K562 (cell line): Measurements from ENCODE around the gene MAP2K7. TPM values are rescaled to one million over a fixed set of nuclear protein-coding genes. Genes with fewer than 3 reads are reported as not detected.

Experiments used
- ARID1B ChIP-seq: fragments of 450-650 bp; IDR thresholded peaks from 2 replicates; pipeline ENCODE4 v1.6.1; 2016; ENCODE audit warnings: antibody characterized with exemption, mild to moderate bottlenecking, inconsistent platforms
- ARID4B ChIP-seq: sonication (generic); formaldehyde crosslinking; IDR thresholded peaks from 2 replicates; pipeline ENCODE4 v1.8.0; 2022; ENCODE audit warnings: mild to moderate bottlenecking, missing genetic modification reagents
- BCL6 ChIP-seq: fragments of 250-450 bp; sonication (Bioruptor Pico); IDR thresholded peaks from 2 replicates; pipeline ENCODE4 v1.4.0; 2020
- BRD4 ChIP-seq: fragments of 200-600 bp; sonication (generic); IDR thresholded peaks from 2 replicates; pipeline ENCODE4 v1.6.1; 2017; ENCODE audit warnings: inconsistent platforms
- E4F1 ChIP-seq: fragments of 250-450 bp; sonication (Bioruptor Pico); IDR thresholded peaks from 2 replicates; pipeline ENCODE4 v1.5.0; 2021; ENCODE audit warnings: mild to moderate bottlenecking, borderline replicate concordance
- ELF2 ChIP-seq: fragments of 250-450 bp; sonication (Bioruptor Pico); IDR thresholded peaks from 2 replicates; pipeline ENCODE4 v1.5.0; 2021; ENCODE audit warnings: mild to moderate bottlenecking
- ETS1 ChIP-seq: conservative IDR thresholded peaks from 2 replicates; pipeline ENCODE4 v1.6.1; 2011; ENCODE audit warnings: low read depth, mild to moderate bottlenecking, low read length; ENCODE audit not compliant: control insufficient read depth
- FOXA1 ChIP-seq: fragments of 450-650 bp; IDR thresholded peaks from 2 replicates; pipeline ENCODE4 v1.6.1; 2016; ENCODE audit warnings: mild to moderate bottlenecking, borderline replicate concordance
- HIVEP1 ChIP-seq: fragments of 250-450 bp; sonication (Bioruptor Pico); IDR thresholded peaks from 2 replicates; pipeline ENCODE4 v1.4.0; 2020; ENCODE audit warnings: mild to moderate bottlenecking
- KAT8 ChIP-seq: fragments of 450-650 bp; IDR thresholded peaks from 2 replicates; pipeline ENCODE4 v1.6.1; 2016; ENCODE audit warnings: low read depth, mild to moderate bottlenecking
- MCM7 ChIP-seq, 2 experiments: fragments of 450-650 bp; IDR thresholded peaks; 2 replicates each; pipeline ENCODE4 v1.6.1; 2016 to 2018
- MTA1 ChIP-seq: fragments of 450-650 bp; IDR thresholded peaks from 2 replicates; pipeline ENCODE4 v1.6.1; 2017; ENCODE audit warnings: borderline replicate concordance
- NONO ChIP-seq, 2 experiments: fragments of 200-400 bp in 1 of 2; fragments of 450-650 bp in 1 of 2; formaldehyde crosslinking in 1 of 2; IDR thresholded peaks; 2 replicates each; pipeline ENCODE4 v1.6.1; 2017; ENCODE audit warnings: low read depth in 2 of 2, mild to moderate bottlenecking in 2 of 2, moderate library complexity in 2 of 2, low read length in 1 of 2
- POLR2A ChIP-seq: fragments of 450-650 bp; conservative IDR thresholded peaks from 2 replicates; pipeline ENCODE4 v1.6.1; 2016
- POLR2H ChIP-seq: IDR thresholded peaks from 2 replicates; pipeline ENCODE4 v1.6.1; 2016; ENCODE audit warnings: missing genetic modification characterization, low read depth, mild to moderate bottlenecking, control low read depth, missing compliant biosample characterization, moderate library complexity
- POLR3G ChIP-seq: IDR thresholded peaks from 2 replicates; pipeline ENCODE4 v1.6.1; 2011; ENCODE audit not compliant: insufficient read length, insufficient replicate concordance; ENCODE audit errors: extremely low read depth
- SETDB1 ChIP-seq: IDR thresholded peaks from one replicate; pipeline ENCODE4 v1.6.1; 2012; ENCODE audit warnings: low read length, control low read depth, inconsistent platforms
- SNRNP70 ChIP-seq: fragments of 200-400 bp; formaldehyde crosslinking; optimal IDR thresholded peaks from 2 replicates; pipeline ENCODE3; 2017; ENCODE audit warnings: low read depth, low read length
- SRF ChIP-seq, 2 experiments: fragments of 250-450, 450-650 bp in 1 of 2; sonication (Bioruptor Pico) in 1 of 2; sonication (generic) in 1 of 2; formaldehyde crosslinking; IDR thresholded peaks; 2 replicates each; pipeline versions ENCODE4 v1.5.0 to v1.5.1; 2020 to 2022; ENCODE audit warnings: mild to moderate bottlenecking in 1 of 2, missing genetic modification reagents in 1 of 2
- ZBTB1 ChIP-seq: sonication (generic); formaldehyde crosslinking; IDR thresholded peaks from 2 replicates; pipeline ENCODE4 v1.8.1; 2023; ENCODE audit warnings: missing genetic modification reagents, low read depth, mild to moderate bottlenecking, borderline replicate concordance
- ZNF507 ChIP-seq: conservative IDR thresholded peaks from 2 replicates; pipeline ENCODE4 v1.6.1; 2017; ENCODE audit warnings: missing genetic modification characterization, missing compliant biosample characterization
- ZNF511 ChIP-seq: sonication (generic); formaldehyde crosslinking; IDR thresholded peaks from 2 replicates; pipeline ENCODE4 v1.8.0; 2022; ENCODE audit warnings: mild to moderate bottlenecking, missing genetic modification reagents
- ZNF551 ChIP-seq: fragments of 250-450 bp; sonication (Bioruptor Pico); IDR thresholded peaks from 2 replicates; pipeline ENCODE4 v1.5.0; 2021; ENCODE audit warnings: mild to moderate bottlenecking, moderate library complexity
- polyA plus RNA-seq, 8 experiments: library from polyadenylated mRNA; depleted of rRNA in 4 of 8; stranded (reverse) in 5 of 8; unstranded in 3 of 8; fragments of >200 nt; fragmentation: Nextera tagmentation in 2 of 8; fragmentation: Illumina TruSeq in 1 of 8; extraction: Ambion mirVana in 2 of 8; extraction: Trizol in 1 of 8; gene quantifications; 2 replicates each; pipeline versions ENCODE4 v1.2.1 to v1.2.3, GENCODE V29; 2011 to 2014; ENCODE audit warnings: inconsistent platforms in 1 of 8, missing spikeins in 1 of 8
- total RNA-seq, 7 experiments: library from RNA; depleted of rRNA in 6 of 7; stranded (reverse); fragments of >200 nt in 6 of 7; fragmentation: Illumina TruSeq in 2 of 7; extraction: Trizol in 2 of 7; gene quantifications; 2 replicates each; pipeline versions ENCODE4 v1.2.1 to v1.2.3, GENCODE V29; 2011 to 2021; ENCODE audit warnings: low replicate concordance in 1 of 7

MAP2K7 gene
- total and polyA plus RNA-seq, 9 of the 15 experiments (the other 6 are each of a cell fraction or from before 2014, with no cell fraction given), result 0.51 to 45.8 (median 14.1) TPM

GRCh38 chr19:7869453-7869909, 34.2 kb upstream of the MAP2K7 start (continued):
- TF ChIP-seq E4F1 (CRISPR knock-in tag), result no peak
- no peak for TF ChIP-seq ZNF507 (tag)
- no peak for TF ChIP-seq FOXA1
- no peak for TF ChIP-seq KAT8
- no peak for TF ChIP-seq BCL6 (CRISPR knock-in tag)
- TF ChIP-seq MCM7 (IDR thresholded peaks at IDR 0.05), result no peak
- TF ChIP-seq POLR3G, result no peak
- no peak; the same call in 1 of the 2 replicates for TF ChIP-seq ETS1
- TF ChIP-seq BRD4, result no peak
- no peak for TF ChIP-seq NONO (IDR thresholded peaks at IDR 0.05; ENCODE audit: low read depth in 2 of 2, low read length in 1 of 2)
- TF ChIP-seq MTA1, result no peak
- no peak for TF ChIP-seq ARID1B
- TF ChIP-seq HIVEP1, result no peak
- no peak for TF ChIP-seq ZNF551 (CRISPR knock-in tag)
- TF ChIP-seq ARID4B (CRISPR knock-in tag), result peak; percentile 77
- no peak for TF ChIP-seq SRF (CRISPR knock-in tag; IDR thresholded peaks at IDR 0.05)
- no peak for TF ChIP-seq ZNF511
- no peak for TF ChIP-seq ELF2 (CRISPR knock-in tag)
- no peak for TF ChIP-seq POLR2A
- TF ChIP-seq POLR2H (tag), result no peak
- no peak for TF ChIP-seq SETDB1
- TF ChIP-seq SNRNP70, result no peak
- TF ChIP-seq ZBTB1, result 0 out of 2 replicates have a peak, but pooled peaks have one; percentile 38
